HL-60 (cell line): ENCODE results near the gene TTC8.

Experiments used
- DNase-seq, 2 experiments: peaks; one replicate each; pipeline ENCODE4 v3.0.0-alpha.2; 2010 to 2020; ENCODE audit warnings: low read depth in 1 of 2, low spot score in 1 of 2
- H3K27ac ChIP-seq: fragments of 250-450 bp; sonication (Bioruptor Pico); replicated peaks from 2 replicates; pipeline ENCODE4 v1.5.1; 2020; ENCODE audit warnings: mild to moderate bottlenecking, moderate library complexity
- H3K27me3 ChIP-seq: fragments of 250-450 bp; sonication (Bioruptor Pico); 2 replicates; pipeline ENCODE4 v1.5.1; 2021; ENCODE audit warnings: mild to moderate bottlenecking, moderate library complexity; ENCODE audit not compliant: insufficient read depth, poor library complexity, severe bottlenecking
- H3K4me3 ChIP-seq: replicated peaks from 2 replicates; pipeline ENCODE4 v1.5.1; 2011; ENCODE audit warnings: mild to moderate bottlenecking, control low read depth, low read length; ENCODE audit not compliant: insufficient read depth
- GABPA ChIP-seq: IDR thresholded peaks from 2 replicates; pipeline ENCODE4 v1.6.1; 2012; ENCODE audit warnings: low read depth
- POLR2AphosphoS5 ChIP-seq: IDR thresholded peaks from 2 replicates; pipeline ENCODE4 v1.6.1; 2012; ENCODE audit warnings: low read depth
- SPI1 ChIP-seq: IDR thresholded peaks from 2 replicates; pipeline ENCODE4 v1.6.1; 2012; ENCODE audit warnings: low read depth, mild to moderate bottlenecking, borderline replicate concordance
- TF ChIP-seq, protein P1 (sequence below): IDR thresholded peaks from one replicate; pipeline ENCODE4 v1.5.1; 2011; ENCODE audit warnings: low read length, control low read depth, inconsistent platforms; ENCODE audit not compliant: insufficient read depth
- TF ChIP-seq, protein P2 (sequence below): IDR thresholded peaks from 2 replicates; pipeline ENCODE4 v1.6.1; 2012; ENCODE audit warnings: low read depth; ENCODE audit not compliant: insufficient replicate concordance

Gene TTC8

DNA sequence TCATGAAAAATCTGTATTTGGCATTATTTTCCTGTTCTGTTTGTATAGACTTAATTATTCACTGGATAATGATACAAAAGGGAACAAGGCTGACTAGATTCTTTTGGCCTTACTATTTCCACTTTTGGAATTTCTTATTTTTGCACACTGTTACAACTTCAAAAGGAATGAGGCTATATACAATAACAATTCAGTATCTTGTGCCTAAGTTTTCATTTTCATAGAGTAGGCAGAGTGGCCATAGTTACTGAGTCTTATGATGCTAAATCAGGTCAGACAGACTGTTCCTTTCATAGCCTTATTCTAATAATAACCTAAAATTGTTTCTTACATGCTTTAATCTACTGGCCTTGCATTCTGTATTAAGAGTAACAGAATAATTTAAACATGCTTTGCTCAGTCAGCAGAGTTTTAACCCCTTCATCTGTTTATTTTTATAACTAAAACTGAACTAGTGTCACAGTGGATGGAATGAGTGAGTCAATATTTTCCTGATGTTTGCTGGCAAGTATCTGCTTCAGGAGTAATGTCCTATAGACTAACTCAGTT, 10.5 kb downstream of the TTC8 start:
- TF ChIP-seq POLR2AphosphoS5: no peak
- TF ChIP-seq, protein P1, sequence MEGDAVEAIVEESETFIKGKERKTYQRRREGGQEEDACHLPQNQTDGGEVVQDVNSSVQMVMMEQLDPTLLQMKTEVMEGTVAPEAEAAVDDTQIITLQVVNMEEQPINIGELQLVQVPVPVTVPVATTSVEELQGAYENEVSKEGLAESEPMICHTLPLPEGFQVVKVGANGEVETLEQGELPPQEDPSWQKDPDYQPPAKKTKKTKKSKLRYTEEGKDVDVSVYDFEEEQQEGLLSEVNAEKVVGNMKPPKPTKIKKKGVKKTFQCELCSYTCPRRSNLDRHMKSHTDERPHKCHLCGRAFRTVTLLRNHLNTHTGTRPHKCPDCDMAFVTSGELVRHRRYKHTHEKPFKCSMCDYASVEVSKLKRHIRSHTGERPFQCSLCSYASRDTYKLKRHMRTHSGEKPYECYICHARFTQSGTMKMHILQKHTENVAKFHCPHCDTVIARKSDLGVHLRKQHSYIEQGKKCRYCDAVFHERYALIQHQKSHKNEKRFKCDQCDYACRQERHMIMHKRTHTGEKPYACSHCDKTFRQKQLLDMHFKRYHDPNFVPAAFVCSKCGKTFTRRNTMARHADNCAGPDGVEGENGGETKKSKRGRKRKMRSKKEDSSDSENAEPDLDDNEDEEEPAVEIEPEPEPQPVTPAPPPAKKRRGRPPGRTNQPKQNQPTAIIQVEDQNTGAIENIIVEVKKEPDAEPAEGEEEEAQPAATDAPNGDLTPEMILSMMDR: no peak
- no peak for DNase-seq
- no peaks in the 10 kb centered on the region for H3K27me3 ChIP-seq
- no peak overlapping the region for H3K27ac ChIP-seq
- H3K4me3 ChIP-seq: no peak overlapping the region

DNA sequence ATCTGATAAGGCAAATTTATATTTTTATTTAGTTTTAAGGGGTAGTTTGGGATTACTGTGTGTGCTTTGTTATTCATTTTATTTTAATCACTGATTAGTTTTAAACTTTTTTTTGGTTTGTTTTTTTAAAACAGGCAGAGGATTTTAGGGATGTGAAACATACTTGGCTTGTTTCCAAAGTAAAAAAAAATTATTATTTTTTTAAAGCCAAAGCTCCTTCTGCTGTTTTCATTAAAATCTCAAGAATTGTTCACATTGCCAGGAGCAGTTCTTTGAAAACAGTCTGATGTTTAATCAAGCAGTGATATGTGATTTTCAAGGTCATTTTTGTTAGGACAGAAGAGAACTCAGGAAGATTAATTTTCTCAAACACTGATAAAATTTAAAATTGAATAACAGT, 11.2 kb downstream of the TTC8 start:
- Histone ChIP-seq H3K27ac (no peak overlapping the region), H3K4me3 (no peak overlapping the region), H3K27me3 (no peaks in the 10 kb centered on the region)
- DNase-seq: no peak
- no peak for TF ChIP-seq POLR2AphosphoS5
- TF ChIP-seq, protein P1: no peak
- TF ChIP-seq, protein P2, sequence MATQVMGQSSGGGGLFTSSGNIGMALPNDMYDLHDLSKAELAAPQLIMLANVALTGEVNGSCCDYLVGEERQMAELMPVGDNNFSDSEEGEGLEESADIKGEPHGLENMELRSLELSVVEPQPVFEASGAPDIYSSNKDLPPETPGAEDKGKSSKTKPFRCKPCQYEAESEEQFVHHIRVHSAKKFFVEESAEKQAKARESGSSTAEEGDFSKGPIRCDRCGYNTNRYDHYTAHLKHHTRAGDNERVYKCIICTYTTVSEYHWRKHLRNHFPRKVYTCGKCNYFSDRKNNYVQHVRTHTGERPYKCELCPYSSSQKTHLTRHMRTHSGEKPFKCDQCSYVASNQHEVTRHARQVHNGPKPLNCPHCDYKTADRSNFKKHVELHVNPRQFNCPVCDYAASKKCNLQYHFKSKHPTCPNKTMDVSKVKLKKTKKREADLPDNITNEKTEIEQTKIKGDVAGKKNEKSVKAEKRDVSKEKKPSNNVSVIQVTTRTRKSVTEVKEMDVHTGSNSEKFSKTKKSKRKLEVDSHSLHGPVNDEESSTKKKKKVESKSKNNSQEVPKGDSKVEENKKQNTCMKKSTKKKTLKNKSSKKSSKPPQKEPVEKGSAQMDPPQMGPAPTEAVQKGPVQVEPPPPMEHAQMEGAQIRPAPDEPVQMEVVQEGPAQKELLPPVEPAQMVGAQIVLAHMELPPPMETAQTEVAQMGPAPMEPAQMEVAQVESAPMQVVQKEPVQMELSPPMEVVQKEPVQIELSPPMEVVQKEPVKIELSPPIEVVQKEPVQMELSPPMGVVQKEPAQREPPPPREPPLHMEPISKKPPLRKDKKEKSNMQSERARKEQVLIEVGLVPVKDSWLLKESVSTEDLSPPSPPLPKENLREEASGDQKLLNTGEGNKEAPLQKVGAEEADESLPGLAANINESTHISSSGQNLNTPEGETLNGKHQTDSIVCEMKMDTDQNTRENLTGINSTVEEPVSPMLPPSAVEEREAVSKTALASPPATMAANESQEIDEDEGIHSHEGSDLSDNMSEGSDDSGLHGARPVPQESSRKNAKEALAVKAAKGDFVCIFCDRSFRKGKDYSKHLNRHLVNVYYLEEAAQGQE: no peak
- no peak for TF ChIP-seq SPI1
- TF ChIP-seq GABPA: no peak

DNA sequence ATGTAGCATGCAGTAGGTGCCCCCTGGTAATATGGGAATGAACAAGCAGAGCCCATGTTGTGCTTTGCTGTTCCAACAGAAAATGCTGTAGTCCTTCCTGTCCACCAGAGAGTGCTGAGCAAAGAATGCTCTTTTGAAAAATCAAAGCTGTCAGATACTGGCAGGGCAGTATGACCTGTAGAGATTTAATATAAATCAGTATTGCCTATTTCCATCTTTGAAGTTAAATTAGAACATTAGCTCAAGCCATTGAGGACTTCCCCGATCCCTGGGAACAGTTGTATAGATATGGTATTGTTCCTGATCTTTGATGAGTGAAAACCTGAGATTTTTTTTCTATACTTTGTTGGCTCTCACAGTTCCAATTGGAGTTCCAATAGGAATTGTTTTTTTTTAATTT, 13.0 kb downstream of the TTC8 start:
- H3K27ac ChIP-seq: no peak overlapping the region
- no peak for DNase-seq
- TF ChIP-seq, protein P1: no peak
- TF ChIP-seq SPI1 (no peak), GABPA (no peak), POLR2AphosphoS5 (no peak)
- TF ChIP-seq, protein P2: no peak
- no peaks in the 10 kb centered on the region for H3K27me3 ChIP-seq
- H3K4me3 ChIP-seq: no peak overlapping the region

DNA sequence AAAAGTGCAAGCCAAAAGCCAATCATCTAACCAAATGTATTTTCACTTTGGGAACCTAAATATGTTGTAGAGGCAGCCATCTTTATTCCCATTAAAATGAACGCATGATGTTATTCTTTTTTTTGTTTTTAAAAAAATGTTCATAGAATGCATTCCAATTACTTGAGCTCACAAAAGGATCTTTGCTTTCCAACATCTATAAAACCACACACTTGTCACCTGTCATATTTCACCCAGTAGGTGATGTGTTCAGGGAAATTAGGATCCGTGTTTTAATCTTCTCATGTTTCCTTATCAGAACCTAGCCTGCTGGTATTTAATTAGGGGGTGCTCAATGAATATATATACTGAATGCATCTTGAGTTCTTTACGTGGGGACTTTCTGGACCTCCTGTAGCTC, 13.6 kb downstream of the TTC8 start:
- no peak for DNase-seq
- TF ChIP-seq, protein P2: no peak
- TF ChIP-seq POLR2AphosphoS5 (no peak), GABPA (no peak), SPI1 (no peak)
- TF ChIP-seq, protein P1: no peak
- H3K4me3 ChIP-seq: no peak overlapping the region
- no peaks in the 10 kb centered on the region for H3K27me3 ChIP-seq
- H3K27ac ChIP-seq: no peak overlapping the region
